ENCODE results near the gene PLAU.
A peak's percentile ranks its signal among the peaks of the same experiment; 100 is the strongest.

PLAU gene

DNA sequence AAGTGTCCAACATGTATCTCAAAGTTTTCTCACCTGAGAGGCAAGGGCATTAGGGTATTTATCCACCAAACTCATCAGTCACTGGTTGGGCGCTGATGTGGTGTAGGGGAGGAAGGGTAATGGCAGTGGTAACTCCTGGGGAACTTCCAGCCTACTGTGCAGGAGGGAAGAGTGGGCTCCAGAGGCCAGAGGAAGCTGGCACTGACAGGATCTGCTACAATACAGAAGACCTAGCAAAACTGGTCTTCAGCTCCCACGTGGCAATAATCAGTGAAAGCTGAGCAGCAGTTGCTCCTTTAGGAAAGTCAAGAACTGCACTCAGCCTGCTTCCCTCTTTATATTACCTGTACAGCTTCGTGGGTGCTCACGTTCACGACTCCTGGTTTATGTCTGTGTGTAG lies 19.4 kb upstream of the PLAU start:
- Histone ChIP-seq H4K91ac (ENCODE audit: low read depth, low read length) (peak overlapping the region; percentile 37), H3K36me3 (ENCODE audit: control insufficient read depth in 1 of 2, insufficient read depth in 2 of 2, low read length in 2 of 2) (no peaks in the 10 kb centered on the region), H3K4me3 (ENCODE audit: low read depth, low read length) (no peak overlapping the region), H2BK12ac (ENCODE audit: low read length) (peak overlapping the region; percentile 51), H4K8ac (ENCODE audit: low read depth, low read length) (no peak overlapping the region), H3K4ac (ENCODE audit: low read depth, low read length) (no peak overlapping the region), H3K27me3 (ENCODE audit: insufficient read depth, low read length) (no peaks in the 10 kb centered on the region), H2BK5ac (ENCODE audit: low read depth, low read length, poor library complexity) (no peak overlapping the region), H3K9me3 (ENCODE audit: insufficient read depth, low read depth, low read length) (no peaks in the 10 kb centered on the region), H3K27ac (ENCODE audit: low read depth, low read length) (no peak overlapping the region), H3K23ac (ENCODE audit: low read length) (no peak overlapping the region), H3K14ac (ENCODE audit: low read length) (no peak overlapping the region), H3K4me2 (ENCODE audit: low read length) (no peak overlapping the region), H3K18ac (ENCODE audit: low read length) (no peak overlapping the region), H4K12ac (ENCODE audit: low read depth, low read length) (no peak overlapping the region), H3K79me1 (ENCODE audit: low read length) (peaks cover 25% of the 10 kb centered on the region), H2AFZ (ENCODE audit: insufficient read depth, low read length, poor library complexity) (no peak overlapping the region), H3K79me2 (ENCODE audit: control insufficient read depth, insufficient read depth, low read length, poor library complexity) (peaks cover 2% of the 10 kb centered on the region), H3K4me1 (ENCODE audit: control insufficient read depth in 1 of 2, insufficient read depth in 2 of 2, low read length in 2 of 2) (peaks cover 27 to 31% of the 10 kb centered on the region in 2 experiments), H2BK120ac (ENCODE audit: insufficient read depth, low read length, poor library complexity) (no peak overlapping the region), H3K9ac (ENCODE audit: low read length) (no peak overlapping the region), H2AK5ac (ENCODE audit: low read length) (no peak overlapping the region)
- WGBS (ENCODE audit: extremely low coverage, insufficient coverage, insufficient read length) = no CpG with 5 or more reads among the region's 5 CpGs
- DNase-seq = peak in 1 of 2 donors; percentile 14

DNA sequence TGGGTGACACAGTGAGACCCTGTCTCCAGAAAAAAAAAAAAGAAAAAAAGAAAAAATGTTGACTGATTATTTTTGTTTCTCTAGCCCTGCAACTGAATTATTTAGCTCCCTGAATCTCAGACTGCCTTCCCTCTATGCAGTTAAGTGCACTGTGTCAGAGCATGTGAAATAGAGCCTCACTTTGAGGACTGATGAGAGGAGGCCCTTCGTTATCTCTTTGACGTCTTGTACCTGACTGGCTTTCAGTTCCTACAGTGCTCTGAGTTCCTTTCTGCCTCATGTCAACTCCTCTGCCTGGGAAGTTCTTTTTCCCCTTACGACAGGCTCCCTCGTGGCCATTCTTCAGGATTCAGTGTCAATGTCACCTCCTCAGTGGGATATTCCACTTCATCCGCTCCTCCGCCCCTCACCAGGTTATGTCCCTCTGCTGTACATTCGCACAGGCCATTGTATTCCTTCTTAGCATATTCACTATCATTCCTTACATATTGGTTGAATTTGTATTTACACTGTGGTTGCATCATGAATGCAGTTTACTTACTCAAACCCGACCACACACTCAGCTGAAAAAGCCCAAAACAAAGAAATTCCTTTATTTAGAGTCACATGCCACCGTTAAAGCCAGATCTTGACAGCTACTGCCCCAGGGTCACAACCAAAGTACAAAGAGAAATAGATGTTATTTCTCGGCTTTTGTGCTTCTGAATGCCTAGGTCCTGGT lies 18.5 kb upstream of the PLAU start:
- H2BK120ac ChIP-seq (ENCODE audit: insufficient read depth, low read length, poor library complexity) = peak overlapping the region; percentile 71
- H2BK12ac ChIP-seq (ENCODE audit: low read length) = peak overlapping the region; percentile 11
- peak; percentile 58 to 90 for DNase-seq
- no peak overlapping the region for H3K9ac ChIP-seq (ENCODE audit: low read length)
- no peak overlapping the region for H3K4me3 ChIP-seq (ENCODE audit: low read depth, low read length)
- peaks cover 21 to 25% of the 10 kb centered on the region in 2 experiments for H3K4me1 ChIP-seq (ENCODE audit: control insufficient read depth in 1 of 2, insufficient read depth in 2 of 2, low read length in 2 of 2)
- no peak overlapping the region for H3K4ac ChIP-seq (ENCODE audit: low read depth, low read length)
- H2BK5ac ChIP-seq (ENCODE audit: low read depth, low read length, poor library complexity) = no peak overlapping the region
- no peaks in the 10 kb centered on the region for H3K36me3 ChIP-seq (ENCODE audit: control insufficient read depth in 1 of 2, insufficient read depth in 2 of 2, low read length in 2 of 2)
- no peak overlapping the region for H3K14ac ChIP-seq (ENCODE audit: low read length)
- H4K8ac ChIP-seq (ENCODE audit: low read depth, low read length) = peak overlapping the region; percentile 1
- no CpG with 5 or more reads among the region's 10 CpGs for WGBS (ENCODE audit: extremely low coverage, insufficient coverage, insufficient read length)
- peak overlapping the region; percentile 37 for H3K27ac ChIP-seq (ENCODE audit: low read depth, low read length)
- H3K79me2 ChIP-seq (ENCODE audit: control insufficient read depth, insufficient read depth, low read length, poor library complexity) = no peaks in the 10 kb centered on the region
- no peak overlapping the region for H2AFZ ChIP-seq (ENCODE audit: insufficient read depth, low read length, poor library complexity)
- H3K79me1 ChIP-seq (ENCODE audit: low read length) = peaks cover 17% of the 10 kb centered on the region
- H3K23ac ChIP-seq (ENCODE audit: low read length) = no peak overlapping the region
- no peaks in the 10 kb centered on the region for H3K27me3 ChIP-seq (ENCODE audit: insufficient read depth, low read length)
- H4K91ac ChIP-seq (ENCODE audit: low read depth, low read length) = peak overlapping the region; percentile 11
- H2AK5ac ChIP-seq (ENCODE audit: low read length) = peak overlapping the region; percentile 3
- H3K18ac ChIP-seq (ENCODE audit: low read length) = peak overlapping the region; percentile 8
- H3K4me2 ChIP-seq (ENCODE audit: low read length) = no peak overlapping the region
- no peak overlapping the region for H4K12ac ChIP-seq (ENCODE audit: low read depth, low read length)
- H3K9me3 ChIP-seq (ENCODE audit: insufficient read depth, low read depth, low read length) = no peaks in the 10 kb centered on the region

DNA sequence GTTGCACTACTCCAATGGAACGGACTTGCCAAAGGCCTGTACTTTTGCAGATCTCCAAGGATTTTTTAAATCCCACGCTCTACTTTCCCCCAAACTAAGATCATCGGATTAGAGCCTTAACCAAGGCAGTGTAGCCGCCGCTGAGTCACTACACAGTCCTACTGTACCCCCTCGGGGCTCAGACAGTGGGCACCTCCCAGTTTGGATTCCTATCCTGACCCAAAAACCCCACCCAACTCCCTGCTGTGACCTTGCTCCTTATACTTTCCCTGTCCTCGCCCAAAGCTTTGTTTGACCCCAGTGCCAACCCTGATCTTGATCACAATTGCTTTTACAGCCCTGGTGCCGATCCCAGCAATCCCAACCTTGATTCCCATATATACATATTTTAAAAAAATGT lies 17.5 kb upstream of the PLAU start:
- DNase-seq = peak; percentile 50 to 58
- H3K36me3 ChIP-seq (ENCODE audit: control insufficient read depth in 1 of 2, insufficient read depth in 2 of 2, low read length in 2 of 2) = no peaks in the 10 kb centered on the region
- WGBS (ENCODE audit: extremely low coverage, insufficient coverage, insufficient read length) = no CpG with 5 or more reads among the region's 8 CpGs

DNA sequence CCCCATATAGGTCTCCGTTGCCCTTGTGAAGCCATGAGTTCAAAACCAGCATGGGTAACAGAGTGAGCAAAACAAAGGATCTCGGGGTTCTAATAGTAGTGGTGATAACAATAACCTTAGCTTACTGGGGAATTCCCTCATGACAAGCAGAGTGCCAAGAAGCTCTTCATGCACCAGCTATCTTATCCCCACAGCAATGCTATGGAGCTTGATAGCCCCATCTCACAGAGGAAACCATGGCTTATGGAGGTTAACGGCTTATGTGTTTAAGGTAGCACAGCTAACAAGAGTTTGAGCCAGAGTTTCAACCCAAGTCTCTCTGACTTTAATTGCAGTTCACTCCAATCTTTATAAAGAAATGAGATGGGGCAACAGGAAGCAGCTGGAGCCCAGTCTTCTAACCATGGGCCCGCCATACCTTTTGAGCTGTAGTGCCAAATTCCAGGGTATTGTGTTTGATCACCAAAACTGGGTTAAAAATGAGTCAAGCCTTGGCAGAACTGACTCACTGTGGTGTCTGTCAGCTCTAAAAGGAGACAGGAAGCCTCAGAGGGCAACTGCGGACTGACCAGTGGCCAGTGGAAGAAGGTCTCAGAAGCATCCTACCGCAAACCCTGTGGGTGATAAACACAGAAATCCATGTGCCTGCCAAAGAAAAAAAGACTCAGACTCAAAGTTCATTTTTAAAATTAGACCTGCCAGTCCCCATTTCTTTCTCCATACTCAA lies 16.5 kb upstream of the PLAU start:
- Histone ChIP-seq H3K79me1 (ENCODE audit: low read length) (peaks cover 12% of the 10 kb centered on the region), H2AFZ (ENCODE audit: insufficient read depth, low read length, poor library complexity) (no peak overlapping the region), H2BK5ac (ENCODE audit: low read depth, low read length, poor library complexity) (no peak overlapping the region), H4K8ac (ENCODE audit: low read depth, low read length) (peak overlapping the region; percentile 47), H4K91ac (ENCODE audit: low read depth, low read length) (peak overlapping the region; percentile 61), H3K9me3 (ENCODE audit: insufficient read depth, low read depth, low read length) (no peaks in the 10 kb centered on the region), H3K4me1 (ENCODE audit: control insufficient read depth in 1 of 2, insufficient read depth in 2 of 2, low read length in 2 of 2) (peaks cover 16 to 19% of the 10 kb centered on the region in 2 experiments), H3K4me3 (ENCODE audit: low read depth, low read length) (no peak overlapping the region), H3K14ac (ENCODE audit: low read length) (peak overlapping the region; percentile 34), H3K79me2 (ENCODE audit: control insufficient read depth, insufficient read depth, low read length, poor library complexity) (no peaks in the 10 kb centered on the region), H3K18ac (ENCODE audit: low read length) (no peak overlapping the region), H3K9ac (ENCODE audit: low read length) (no peak overlapping the region), H3K27ac (ENCODE audit: low read depth, low read length) (no peak overlapping the region), H3K27me3 (ENCODE audit: insufficient read depth, low read length) (no peaks in the 10 kb centered on the region), H3K36me3 (ENCODE audit: control insufficient read depth in 1 of 2, insufficient read depth in 2 of 2, low read length in 2 of 2) (no peaks in the 10 kb centered on the region), H3K23ac (ENCODE audit: low read length) (no peak overlapping the region), H2BK12ac (ENCODE audit: low read length) (peak overlapping the region; percentile 36), H2AK5ac (ENCODE audit: low read length) (peak overlapping the region; percentile 59), H4K12ac (ENCODE audit: low read depth, low read length) (no peak overlapping the region), H3K4me2 (ENCODE audit: low read length) (no peak overlapping the region), H2BK120ac (ENCODE audit: insufficient read depth, low read length, poor library complexity) (no peak overlapping the region), H3K4ac (ENCODE audit: low read depth, low read length) (no peak overlapping the region)
- DNase-seq = peak; percentile 47 to 65
- no CpG with 5 or more reads among the region's 6 CpGs for WGBS (ENCODE audit: extremely low coverage, insufficient coverage, insufficient read length)

More for the DNA sequence above, 17.5 kb upstream of the PLAU start:
- H3K23ac ChIP-seq (ENCODE audit: low read length) = no peak overlapping the region
- H3K79me2 ChIP-seq (ENCODE audit: control insufficient read depth, insufficient read depth, low read length, poor library complexity) = no peaks in the 10 kb centered on the region
- peak overlapping the region; percentile 57 for H4K91ac ChIP-seq (ENCODE audit: low read depth, low read length)
- no peak overlapping the region for H3K27ac ChIP-seq (ENCODE audit: low read depth, low read length)
- H3K79me1 ChIP-seq (ENCODE audit: low read length) = peaks cover 13% of the 10 kb centered on the region
- H2AFZ ChIP-seq (ENCODE audit: insufficient read depth, low read length, poor library complexity) = no peak overlapping the region
- no peak overlapping the region for H2BK120ac ChIP-seq (ENCODE audit: insufficient read depth, low read length, poor library complexity)
- no peak overlapping the region for H4K8ac ChIP-seq (ENCODE audit: low read depth, low read length)
- no peaks in the 10 kb centered on the region for H3K9me3 ChIP-seq (ENCODE audit: insufficient read depth, low read depth, low read length)
- no peak overlapping the region for H3K4me2 ChIP-seq (ENCODE audit: low read length)
- peaks cover 18% of the 10 kb centered on the region in 2 experiments for H3K4me1 ChIP-seq (ENCODE audit: control insufficient read depth in 1 of 2, insufficient read depth in 2 of 2, low read length in 2 of 2)
- H3K27me3 ChIP-seq (ENCODE audit: insufficient read depth, low read length) = no peaks in the 10 kb centered on the region
- H3K4me3 ChIP-seq (ENCODE audit: low read depth, low read length) = no peak overlapping the region
- no peak overlapping the region for H3K18ac ChIP-seq (ENCODE audit: low read length)
- no peak overlapping the region for H2AK5ac ChIP-seq (ENCODE audit: low read length)
- H2BK12ac ChIP-seq (ENCODE audit: low read length) = peak overlapping the region; percentile 62
- H3K9ac ChIP-seq (ENCODE audit: low read length) = no peak overlapping the region
- no peak overlapping the region for H4K12ac ChIP-seq (ENCODE audit: low read depth, low read length)
- H3K4ac ChIP-seq (ENCODE audit: low read depth, low read length) = no peak overlapping the region
- no peak overlapping the region for H2BK5ac ChIP-seq (ENCODE audit: low read depth, low read length, poor library complexity)
- H3K14ac ChIP-seq (ENCODE audit: low read length) = no peak overlapping the region
